ENCODE data around the gene PROSER3. TPM values are rescaled to one million over a fixed set of nuclear protein-coding genes. Genes with fewer than 3 reads are reported as not detected.

Gene PROSER3
- total and polyA plus RNA-seq, 2 of the 4 experiments (the other 2 are of a cell fraction) = 5.4 to 21.8 TPM

GRCh38 chr19:35722461-35722860 is 35.5 kb upstream of the PROSER3 start:
- no TSS peak for BruUV-seq (replicated peaks)
- no peaks in the 10 kb centered on the region for H3K9me3 ChIP-seq (ENCODE audit: control insufficient read depth, insufficient read depth, low read length)
- no peak overlapping the region for H2BK20ac ChIP-seq (ENCODE audit: low read depth, low read length)
- H4K5ac ChIP-seq (ENCODE audit: low read depth, low read length) = no peak overlapping the region
- no peak overlapping the region for H3K4me3 ChIP-seq (ENCODE audit: insufficient read depth, low read depth, low read length)
- H3K79me1 ChIP-seq (ENCODE audit: low read depth in 1 of 2, low read length in 2 of 2) = peaks cover 16 to 48% of the 10 kb centered on the region in 2 experiments; a peak in 3 of 4 replicates
- no peak overlapping the region for H2BK5ac ChIP-seq (ENCODE audit: low read depth, low read length, poor library complexity, severe bottlenecking)
- H4K91ac ChIP-seq (ENCODE audit: insufficient read depth, low read depth, low read length) = no peak overlapping the region
- WGBS, 2 experiments (ENCODE audit: extremely low coverage in 2 of 2, insufficient read length in 1 of 2) = 96% methylated on average over 4 of the region's 14 CpGs; no CpG with 5 or more reads in 1 of the 2 experiments
- no peak overlapping the region for H3K56ac ChIP-seq (ENCODE audit: extremely low read depth, insufficient read depth, low read length)
- H2AK9ac ChIP-seq (replicated peaks; ENCODE audit: low read depth, low read length, poor library complexity) = no peak overlapping the region
- no peak overlapping the region for H3K4ac ChIP-seq (ENCODE audit: low read depth, low read length)
- no peak overlapping the region for H3K9ac ChIP-seq (ENCODE audit: low read depth, low read length)
- H3K27me3 ChIP-seq (ENCODE audit: control insufficient read depth, insufficient read depth, low read length) = no peaks in the 10 kb centered on the region
- H3K27ac ChIP-seq (ENCODE audit: insufficient read depth, low read length) = no peak overlapping the region
- no peak overlapping the region for H2BK15ac ChIP-seq (ENCODE audit: low read depth, low read length)
- DNase-seq (no peak), ATAC-seq (ENCODE audit: low read depth) (no peak)
- no peak overlapping the region for H2AFZ ChIP-seq (replicated peaks; ENCODE audit: low read length, poor library complexity)
- peaks cover 29% of the 10 kb centered on the region for H4K20me1 ChIP-seq (ENCODE audit: insufficient read depth, low read length)
- no peak overlapping the region for H3K18ac ChIP-seq (ENCODE audit: low read depth, low read length)
- H3K36me3 ChIP-seq (ENCODE audit: control insufficient read depth, insufficient read depth, low read length) = peaks cover 64% of the 10 kb centered on the region
- H3K9me1 ChIP-seq (ENCODE audit: insufficient read depth, low read length) = no peaks in the 10 kb centered on the region; the same call in 1 of the 2 replicates
- in situ Hi-C loops (cut with MboI; ENCODE audit: low sequenced_read_pairs) = no loop called here
- H2AK5ac ChIP-seq (ENCODE audit: low read depth, low read length) = no peak overlapping the region
- no peak overlapping the region for H3K4me2 ChIP-seq (ENCODE audit: low read depth, low read length)
- intact Hi-C loops (cut with micrococcal nuclease) = no loop called here
- dilution Hi-C loops (cut with HindIII; ENCODE audit: low sequenced_read_pairs, unreplicated experiment) = no loop called here
- no peak overlapping the region for H3K23ac ChIP-seq (ENCODE audit: low read depth, low read length)
- no peak for TF ChIP-seq MAFK (IDR thresholded peaks at IDR 0.05; ENCODE audit: low read depth, low read length)
- no peak overlapping the region for H3K14ac ChIP-seq (replicated peaks; ENCODE audit: low read depth, low read length)
- H2BK120ac ChIP-seq (ENCODE audit: low read depth, low read length) = no peak overlapping the region
- ChIA-PET CTCF (no interaction called here), POLR2A (ENCODE audit: unreplicated experiment) (no interaction called here)
- no peak overlapping the region for H4K8ac ChIP-seq (ENCODE audit: low read depth in 2 of 2, low read length in 2 of 2)
- peaks cover 6% of the 10 kb centered on the region for H3K4me1 ChIP-seq (ENCODE audit: control insufficient read depth, insufficient read depth, low read length)

Data from IMR-90 (cell line).